Stimulated activated CD4-positive, alpha-beta T cell treated with anti-CD3 and anti-CD28 coated beads, Interleukin-2, amount 100 ng/mL, for 24 hours (primary cell): ENCODE data around the gene MPC2.
"Not testable (repeated sequence)": the region's sequence is repeated elsewhere in the genome, so short reads cannot be mapped to it uniquely, and the experiment has no call there.

Experiments used
- DNase-seq, 2 donors: peaks; one replicate each; pipeline ENCODE4 v3.0.0-alpha.2; 2020

Gene MPC2

GRCh38 chr1:167934426-167935215, 2.3 kb downstream of the MPC2 start:
- no peak for DNase-seq

- DNase-seq, result no peak
Observed at GRCh38 chr1:167933788-167934187, 3.1 kb downstream of the MPC2 start.

- DNase-seq, result no peak
Observed at GRCh38 chr1:167929725-167930124, 7.1 kb downstream of the MPC2 start.

- DNase-seq, result not testable (repeated sequence)
Observed at GRCh38 chr1:167928919-167929318, 8.0 kb downstream of the MPC2 start.

GRCh38 chr1:167928457-167928852, 8.4 kb downstream of the MPC2 start:
- no peak for DNase-seq

GRCh38 chr1:167927046-167927754, 9.7 kb downstream of the MPC2 start:
- no peak for DNase-seq

GRCh38 chr1:167926486-167926997, 10.3 kb downstream of the MPC2 start:
- DNase-seq, result no peak

GRCh38 chr1:167924543-167925231, 12.2 kb downstream of the MPC2 start:
- no peak for DNase-seq

- DNase-seq, result no peak
Observed at GRCh38 chr1:167924102-167924501, 12.8 kb downstream of the MPC2 start.

GRCh38 chr1:167923324-167924056, 13.4 kb downstream of the MPC2 start:
- no peak for DNase-seq

GRCh38 chr1:167922611-167923074, 14.2 kb downstream of the MPC2 start:
- no peak for DNase-seq

- DNase-seq, result no peak
Observed at GRCh38 chr1:167922023-167922422, 14.8 kb downstream of the MPC2 start.

- DNase-seq, result no peak
Observed at GRCh38 chr1:167916766-167917511, 19.9 kb downstream of the MPC2 start.

GRCh38 chr1:167915569-167915968, 21.3 kb downstream of the MPC2 start:
- DNase-seq, result no peak

- no peak for DNase-seq
Observed at GRCh38 chr1:167913895-167914496, 22.9 kb downstream of the MPC2 start, which contains the start of gene ADCY10. ADCY10 (minus strand) TSS chr1:167914134; CDS start chr1:167905140, 8,994 bp downstream.

- DNase-seq, result no peak
Observed at GRCh38 chr1:167912294-167912693, 24.6 kb downstream of the MPC2 start.

GRCh38 chr1:167911413-167911812, 25.5 kb downstream of the MPC2 start:
- DNase-seq, result no peak

GRCh38 chr1:167910530-167910929, 26.3 kb downstream of the MPC2 start:
- DNase-seq, result no peak

- DNase-seq, result no peak
Observed at GRCh38 chr1:167909691-167910180, 27.1 kb downstream of the MPC2 start.

GRCh38 chr1:167905671-167906070, 31.2 kb downstream of the MPC2 start:
- no peak for DNase-seq

- DNase-seq, result no peak
Observed at GRCh38 chr1:167905182-167905581, 31.7 kb downstream of the MPC2 start.
